ENCODE results near the gene ZC3H14.

DNA sequence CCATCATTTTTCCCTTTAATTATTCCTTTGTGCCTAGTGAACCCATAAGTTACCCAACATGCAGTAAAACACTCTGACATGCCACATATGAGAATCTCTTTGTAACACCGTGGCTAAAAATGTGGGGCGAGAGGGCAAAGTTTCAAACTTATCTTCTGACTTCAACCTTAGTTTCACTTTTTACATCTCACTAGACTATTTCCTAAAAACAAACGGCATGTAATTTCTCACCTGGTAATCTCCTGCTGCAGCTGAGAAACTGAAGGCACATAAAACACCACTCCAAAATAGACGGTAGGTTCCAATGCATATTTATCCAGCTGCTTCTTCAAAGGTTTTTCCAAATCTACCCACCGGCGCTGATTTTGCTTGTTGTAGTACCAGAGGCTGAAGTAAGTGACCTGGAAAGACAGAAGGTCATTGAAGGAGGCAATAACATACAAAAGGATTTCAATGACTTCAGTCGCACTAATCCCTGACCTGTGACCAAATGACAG is 45.9 kb upstream of the ZC3H14 start:
- TF ChIP-seq, protein P1, sequence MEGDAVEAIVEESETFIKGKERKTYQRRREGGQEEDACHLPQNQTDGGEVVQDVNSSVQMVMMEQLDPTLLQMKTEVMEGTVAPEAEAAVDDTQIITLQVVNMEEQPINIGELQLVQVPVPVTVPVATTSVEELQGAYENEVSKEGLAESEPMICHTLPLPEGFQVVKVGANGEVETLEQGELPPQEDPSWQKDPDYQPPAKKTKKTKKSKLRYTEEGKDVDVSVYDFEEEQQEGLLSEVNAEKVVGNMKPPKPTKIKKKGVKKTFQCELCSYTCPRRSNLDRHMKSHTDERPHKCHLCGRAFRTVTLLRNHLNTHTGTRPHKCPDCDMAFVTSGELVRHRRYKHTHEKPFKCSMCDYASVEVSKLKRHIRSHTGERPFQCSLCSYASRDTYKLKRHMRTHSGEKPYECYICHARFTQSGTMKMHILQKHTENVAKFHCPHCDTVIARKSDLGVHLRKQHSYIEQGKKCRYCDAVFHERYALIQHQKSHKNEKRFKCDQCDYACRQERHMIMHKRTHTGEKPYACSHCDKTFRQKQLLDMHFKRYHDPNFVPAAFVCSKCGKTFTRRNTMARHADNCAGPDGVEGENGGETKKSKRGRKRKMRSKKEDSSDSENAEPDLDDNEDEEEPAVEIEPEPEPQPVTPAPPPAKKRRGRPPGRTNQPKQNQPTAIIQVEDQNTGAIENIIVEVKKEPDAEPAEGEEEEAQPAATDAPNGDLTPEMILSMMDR (IDR thresholded peaks at IDR 0.05) = no peak
- no peak for TF ChIP-seq POLR2A (IDR thresholded peaks at IDR 0.05)

All from Peyer's patch (tissue), 4 donors.